Erythroblast (primary cell): Measurements from ENCODE around the gene ABCA1.

Experiments
- DNase-seq, 2 experiments: peaks; one replicate each; lab custom pipeline; 2025; lab: John Stamatoyannopoulos, UW
- GATA1 ChIP-seq: IDR thresholded peaks from 2 replicates; pipeline ENCODE4 v1.6.1; 2011; ENCODE audit warnings: low read depth, mild to moderate bottlenecking, control low read depth, low read length, moderate library complexity
- POLR2A ChIP-seq: IDR thresholded peaks from 2 replicates; pipeline ENCODE4 v1.6.1; 2011; ENCODE audit warnings: mild to moderate bottlenecking, low read length

ABCA1 gene

DNA sequence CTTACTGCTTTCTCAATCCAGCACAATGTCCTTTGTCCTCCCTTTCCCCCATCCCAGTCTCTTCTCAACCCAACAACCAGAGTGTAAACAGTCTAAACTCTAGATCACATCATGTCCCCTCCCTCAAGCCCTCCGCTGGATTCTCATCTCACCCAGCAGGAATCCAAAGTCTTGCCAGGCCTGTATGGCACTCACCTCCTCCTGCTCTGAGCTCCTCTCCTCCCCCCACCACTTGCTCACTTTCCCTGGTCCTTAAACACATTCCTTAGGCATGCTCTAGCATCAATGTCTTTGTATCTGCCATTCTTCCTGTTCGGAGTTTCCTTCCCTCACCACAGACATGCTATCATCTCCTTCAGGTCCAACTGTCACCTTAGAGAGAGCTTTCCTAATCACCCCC is 85.3 kb downstream of the ABCA1 start:
- no peak for DNase-seq
- TF ChIP-seq POLR2A, result no peak

- TF ChIP-seq GATA1, result no peak
- no peak for TF ChIP-seq POLR2A
- no peak for DNase-seq
Observed at GRCh38 chr9:104841601-104842141, 86.3 kb downstream of the ABCA1 start.

DNA sequence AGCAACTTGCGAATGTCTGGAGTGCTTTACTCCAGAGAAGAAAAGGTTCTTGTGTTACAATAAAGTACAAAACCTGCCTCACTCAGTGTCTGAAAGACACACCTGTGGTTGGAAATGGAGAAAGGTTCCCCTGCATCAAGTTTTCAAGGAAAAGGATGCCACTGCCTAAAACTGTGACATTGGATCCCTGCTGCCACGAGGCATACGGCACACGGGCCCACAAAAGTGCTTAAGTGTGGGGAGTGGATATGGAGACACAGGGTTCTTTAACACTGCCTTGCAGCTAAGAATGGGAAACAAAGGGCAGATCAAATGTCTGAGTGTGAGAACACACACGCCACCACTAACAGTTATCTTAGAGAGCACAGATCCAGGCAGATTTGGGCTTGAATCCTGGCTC is 89.0 kb downstream of the ABCA1 start:
- no peak for DNase-seq

GRCh38 chr9:104836767-104837166 is 91.2 kb downstream of the ABCA1 start:
- TF ChIP-seq POLR2A, result no peak
- no peak for TF ChIP-seq GATA1
- DNase-seq, result no peak

More for the DNA sequence above, 89.0 kb downstream of the ABCA1 start:
- no peak for TF ChIP-seq POLR2A
- no peak for TF ChIP-seq GATA1

DNA sequence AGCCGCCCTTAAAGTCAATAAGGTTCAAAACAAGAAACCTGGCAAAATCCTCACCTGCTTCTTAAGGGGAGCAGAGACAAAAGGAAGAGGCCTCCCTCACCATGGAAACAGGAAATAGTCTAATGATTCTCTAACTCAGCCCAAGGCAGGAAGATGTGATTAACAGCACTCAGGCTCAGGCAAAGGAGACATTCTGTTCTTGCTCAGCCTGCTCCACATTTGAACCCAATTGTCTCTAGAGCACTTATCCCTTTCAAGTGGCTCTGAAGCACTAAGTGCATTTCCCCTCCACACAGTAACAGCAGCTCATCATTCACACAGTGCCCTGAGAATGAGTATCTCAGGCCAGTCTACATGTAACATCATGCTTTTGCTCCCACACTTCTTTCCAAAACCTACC is 91.7 kb downstream of the ABCA1 start:
- TF ChIP-seq GATA1, result no peak
- TF ChIP-seq POLR2A, result no peak
- DNase-seq, result no peak

- TF ChIP-seq POLR2A (no peak), GATA1 (no peak)
- no peak for DNase-seq
Observed at GRCh38 chr9:104835161-104835560, 92.8 kb downstream of the ABCA1 start.

DNA sequence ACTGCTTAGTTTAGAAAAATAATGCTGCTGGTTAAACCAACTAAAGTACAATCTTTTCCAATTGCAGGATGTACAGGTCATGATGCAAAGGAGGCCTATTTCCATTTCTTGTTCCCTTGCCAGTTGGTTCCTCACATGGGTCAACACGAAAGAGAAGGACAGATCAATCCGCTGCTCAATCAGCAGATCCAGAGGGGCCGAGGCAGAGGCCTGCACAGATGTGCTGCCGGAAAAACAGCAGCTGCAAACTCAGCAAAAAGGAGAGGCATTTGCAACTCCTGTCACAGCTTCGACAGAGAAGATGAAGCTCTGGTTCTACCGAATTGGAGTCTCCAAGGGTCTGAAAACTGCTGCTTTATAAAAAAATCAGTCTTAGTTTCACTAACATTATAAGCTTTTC is 94.3 kb downstream of the ABCA1 start:
- DNase-seq, result no peak
- TF ChIP-seq GATA1 (no peak), POLR2A (no peak)

DNA sequence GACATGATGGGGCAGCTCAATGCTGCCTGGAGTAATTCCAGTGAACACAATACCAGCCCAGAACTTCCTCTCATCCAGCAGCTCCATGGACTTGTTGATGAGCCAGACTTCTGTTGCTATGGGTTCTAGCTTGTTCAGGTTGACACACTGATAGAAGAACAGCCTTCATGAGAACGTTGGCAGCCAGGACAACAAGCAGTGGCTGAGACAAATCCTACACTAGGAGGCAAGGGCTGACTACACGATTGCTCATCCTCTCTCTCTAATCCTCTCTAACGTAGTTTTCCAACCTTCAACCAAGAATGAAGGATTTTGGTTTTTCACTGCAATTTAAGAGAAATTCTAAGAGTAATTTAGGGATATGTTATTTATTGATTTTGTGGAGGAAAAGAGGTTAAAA is 96.3 kb downstream of the ABCA1 start:
- DNase-seq, result no peak
- TF ChIP-seq POLR2A (no peak), GATA1 (no peak)

- DNase-seq, result no peak
- TF ChIP-seq GATA1 (no peak), POLR2A (no peak)
Observed at GRCh38 chr9:104826911-104827310, 101.0 kb downstream of the ABCA1 start.

GRCh38 chr9:104826079-104826775 is 101.7 kb downstream of the ABCA1 start:
- no peak for TF ChIP-seq GATA1
- TF ChIP-seq POLR2A, result no peak
- peak in 1 of 2 experiments; percentile 43 for DNase-seq

DNA sequence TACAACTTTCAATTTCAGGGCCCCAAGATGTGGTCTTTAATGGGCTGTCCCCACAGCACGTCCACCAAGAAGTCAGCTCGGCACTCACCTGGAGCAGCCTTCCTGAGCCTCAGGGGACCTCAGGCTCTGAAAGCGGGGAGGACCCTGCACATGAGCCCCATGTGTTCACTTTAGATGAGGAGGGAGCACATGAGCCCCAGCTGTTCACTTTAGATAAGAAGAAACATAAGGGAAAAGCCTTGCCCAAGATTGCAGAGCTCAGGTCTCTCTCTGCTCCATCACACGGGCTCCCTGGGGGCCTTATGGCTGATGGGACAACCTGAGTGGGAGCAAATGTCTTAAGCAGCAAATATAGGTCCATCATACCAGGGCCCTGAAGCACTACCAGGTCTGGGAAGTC is 107.6 kb downstream of the ABCA1 start:
- no peak for TF ChIP-seq GATA1
- TF ChIP-seq POLR2A, result no peak
- DNase-seq, result peak; percentile 85 to 87

- TF ChIP-seq GATA1, result no peak
- no peak for TF ChIP-seq POLR2A
- no peak for DNase-seq
Observed at GRCh38 chr9:104819033-104819432, 108.9 kb downstream of the ABCA1 start.

- TF ChIP-seq POLR2A, result no peak
- no peak for TF ChIP-seq GATA1
- DNase-seq, result no peak
Observed at GRCh38 chr9:104817437-104817836, 110.5 kb downstream of the ABCA1 start.

GRCh38 chr9:104815851-104816565 is 111.9 kb downstream of the ABCA1 start:
- TF ChIP-seq GATA1 (no peak), POLR2A (no peak)
- no peak for DNase-seq
